ENCODE results near the gene ZNF316. TPM values are rescaled to one million over a fixed set of nuclear protein-coding genes. Genes with fewer than 3 reads are reported as not detected.

The ZNF316 gene
- total RNA-seq, 2 experiments from 2014 or later: 18.1 to 37.5 TPM

DNA sequence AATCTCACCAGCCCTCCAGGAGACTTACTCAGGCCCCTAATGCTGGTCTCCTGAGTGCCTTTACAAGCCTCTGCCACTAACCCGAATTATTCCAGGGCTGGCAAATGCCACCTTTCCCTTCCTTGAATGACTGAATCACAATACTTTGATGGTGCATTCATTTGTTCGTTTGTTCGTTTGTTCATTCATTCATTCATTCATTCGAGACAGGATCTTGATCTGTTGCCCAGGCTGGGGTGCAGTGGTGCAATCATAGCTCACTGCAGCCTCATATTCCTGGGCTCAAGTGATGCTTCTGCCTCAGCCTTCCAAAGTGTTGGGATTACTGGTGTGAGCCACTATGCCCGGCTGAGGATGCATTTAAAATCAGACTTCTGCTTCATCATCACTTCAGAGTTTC is 63.7 kb downstream of the ZNF316 start:
- CTCF ChIA-PET (ENCODE audit: unreplicated experiment): no interaction called here
- Histone ChIP-seq H3K4me2 (ENCODE audit: low read length) (no peak overlapping the region), H3K4me3 (ENCODE audit: low read depth, low read length, poor library complexity, severe bottlenecking) (no peak overlapping the region), H4K20me1 (ENCODE audit: insufficient read depth, low read length) (0 out of 2 replicates have a peak, but pooled peaks cover 7% of the 10 kb centered on the region), H2AFZ (ENCODE audit: low read length) (no peak overlapping the region), H3K9me3 (ENCODE audit: low read length) (no peaks in the 10 kb centered on the region), H3K36me3 (ENCODE audit: insufficient read depth, low read length) (peaks cover 89% of the 10 kb centered on the region), H3K27ac (ENCODE audit: low read depth, low read length, poor library complexity, severe bottlenecking) (no peak overlapping the region), H3K79me2 (ENCODE audit: insufficient read depth, low read depth, low read length) (peaks cover 51% of the 10 kb centered on the region), H3K4me1 (ENCODE audit: insufficient read depth, low read length, poor library complexity, severe bottlenecking) (peaks cover 15% of the 10 kb centered on the region), H3K9me2 (ENCODE audit: insufficient read depth, low read length) (no peaks in the 10 kb centered on the region)
- no TSS peak for BruUV-seq (replicated peaks)
- POLR2A ChIA-PET: interaction anchor here (0.6 kb wide), 1 partner anchor 1684 kb away, joined by 3 read pairs; no protein-coding TSS in a partner anchor
- no peak for DNase-seq (ENCODE audit: low spot score)
- intact Hi-C loops (cut with micrococcal nuclease; ENCODE audit: unreplicated experiment): no loop called here
- TF ChIP-seq, protein P1, sequence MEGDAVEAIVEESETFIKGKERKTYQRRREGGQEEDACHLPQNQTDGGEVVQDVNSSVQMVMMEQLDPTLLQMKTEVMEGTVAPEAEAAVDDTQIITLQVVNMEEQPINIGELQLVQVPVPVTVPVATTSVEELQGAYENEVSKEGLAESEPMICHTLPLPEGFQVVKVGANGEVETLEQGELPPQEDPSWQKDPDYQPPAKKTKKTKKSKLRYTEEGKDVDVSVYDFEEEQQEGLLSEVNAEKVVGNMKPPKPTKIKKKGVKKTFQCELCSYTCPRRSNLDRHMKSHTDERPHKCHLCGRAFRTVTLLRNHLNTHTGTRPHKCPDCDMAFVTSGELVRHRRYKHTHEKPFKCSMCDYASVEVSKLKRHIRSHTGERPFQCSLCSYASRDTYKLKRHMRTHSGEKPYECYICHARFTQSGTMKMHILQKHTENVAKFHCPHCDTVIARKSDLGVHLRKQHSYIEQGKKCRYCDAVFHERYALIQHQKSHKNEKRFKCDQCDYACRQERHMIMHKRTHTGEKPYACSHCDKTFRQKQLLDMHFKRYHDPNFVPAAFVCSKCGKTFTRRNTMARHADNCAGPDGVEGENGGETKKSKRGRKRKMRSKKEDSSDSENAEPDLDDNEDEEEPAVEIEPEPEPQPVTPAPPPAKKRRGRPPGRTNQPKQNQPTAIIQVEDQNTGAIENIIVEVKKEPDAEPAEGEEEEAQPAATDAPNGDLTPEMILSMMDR (conservative IDR thresholded peaks at IDR 0.05; ENCODE audit: low read length): no peak
- no peak for TF ChIP-seq EZH2phosphoT487 (IDR thresholded peaks at IDR 0.05; ENCODE audit: borderline replicate concordance, low read depth, low read length)

DNA sequence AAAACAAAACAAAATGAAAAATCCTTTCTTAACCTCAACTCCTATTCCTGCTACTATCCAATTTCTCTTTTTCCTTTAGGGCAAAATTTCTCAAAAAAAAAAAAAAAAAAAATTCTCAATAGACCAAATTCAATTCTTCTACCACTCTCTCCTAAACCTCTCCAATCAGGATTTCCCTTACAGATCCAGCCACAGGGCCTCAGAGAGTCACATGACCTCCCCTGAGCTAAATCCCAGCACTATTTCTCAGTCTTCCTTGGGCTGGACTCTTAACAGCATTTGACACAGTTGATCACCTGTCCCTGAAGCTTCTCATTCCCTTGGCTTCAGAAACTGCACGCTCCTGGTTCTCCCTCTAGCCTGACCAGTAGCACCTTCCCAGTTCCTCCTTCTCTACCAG is 64.7 kb downstream of the ZNF316 start:
- CTCF ChIA-PET (ENCODE audit: unreplicated experiment): no interaction called here
- intact Hi-C loops (cut with micrococcal nuclease; ENCODE audit: unreplicated experiment): no loop called here
- Histone ChIP-seq H3K4me1 (ENCODE audit: insufficient read depth, low read length, poor library complexity, severe bottlenecking) (peaks cover 16% of the 10 kb centered on the region), H3K9me2 (ENCODE audit: insufficient read depth, low read length) (no peaks in the 10 kb centered on the region), H4K20me1 (ENCODE audit: insufficient read depth, low read length) (0 out of 2 replicates have a peak, but pooled peaks cover 8% of the 10 kb centered on the region), H3K9me3 (ENCODE audit: low read length) (no peaks in the 10 kb centered on the region), H3K27ac (ENCODE audit: low read depth, low read length, poor library complexity, severe bottlenecking) (no peak overlapping the region), H3K36me3 (ENCODE audit: insufficient read depth, low read length) (peaks cover 79% of the 10 kb centered on the region), H3K79me2 (ENCODE audit: insufficient read depth, low read depth, low read length) (peaks cover 60% of the 10 kb centered on the region), H2AFZ (ENCODE audit: low read length) (no peak overlapping the region), H3K4me2 (ENCODE audit: low read length) (no peak overlapping the region), H3K4me3 (ENCODE audit: low read depth, low read length, poor library complexity, severe bottlenecking) (no peak overlapping the region)
- no peak for DNase-seq (ENCODE audit: low spot score)
- POLR2A ChIA-PET: no interaction called here
- BruUV-seq (replicated peaks): no TSS peak
- TF ChIP-seq, protein P1 (conservative IDR thresholded peaks at IDR 0.05; ENCODE audit: low read length): no peak
- TF ChIP-seq EZH2phosphoT487 (IDR thresholded peaks at IDR 0.05; ENCODE audit: borderline replicate concordance, low read depth, low read length): no peak

Other genes starting within 250 kb of the ZNF316 start
- 12.4 and 17.5 TPM in 2 replicates for gene DAGLB, start 189.4 kb upstream of the ZNF316 start, total RNA-seq (2014; rRNA removed; shearing (Covaris generic))
- 19.5 and 24.8 TPM in 2 replicates for gene DAGLB, start 189.4 kb upstream of the ZNF316 start, total RNA-seq (2022)
- 23.6 and 30.2 TPM in 2 replicates for gene KDELR2, start 153.2 kb upstream of the ZNF316 start, total RNA-seq (2014; rRNA removed; shearing (Covaris generic))
- gene KDELR2, start 153.2 kb upstream of the ZNF316 start, total RNA-seq (2022): 62.1 and 63.4 TPM in 2 replicates
- gene GRID2IP, start 85.9 kb upstream of the ZNF316 start, total RNA-seq (2014; rRNA removed; shearing (Covaris generic)): 0.16 and 0.23 TPM in 2 replicates
- gene GRID2IP, start 85.9 kb upstream of the ZNF316 start, total RNA-seq (2022): 0.32 and 0.41 TPM in 2 replicates
- gene ZDHHC4, start 59.9 kb upstream of the ZNF316 start, total RNA-seq (2014; rRNA removed; shearing (Covaris generic)): 60.7 and 76.4 TPM in 2 replicates
- 92.7 and 110 TPM in 2 replicates for gene ZDHHC4, start 59.9 kb upstream of the ZNF316 start, total RNA-seq (2022)
- gene INTS15, start 47.3 kb upstream of the ZNF316 start, total RNA-seq (2014; rRNA removed; shearing (Covaris generic)): 27.2 and 33.0 TPM in 2 replicates
- 38.8 and 40.9 TPM in 2 replicates for gene INTS15, start 47.3 kb upstream of the ZNF316 start, total RNA-seq (2022)
- gene ZNF853, start 21.7 kb upstream of the ZNF316 start, total RNA-seq (2014; rRNA removed; shearing (Covaris generic)): 0.60 and 0.77 TPM in 2 replicates
- gene ZNF853, start 21.7 kb upstream of the ZNF316 start, total RNA-seq (2022): 0.48 and 0.55 TPM in 2 replicates
- gene ZNF12, start 69.6 kb downstream of the ZNF316 start, total RNA-seq (2014; rRNA removed; shearing (Covaris generic)): 15.4 and 16.7 TPM in 2 replicates
- 25.3 and 27.1 TPM in 2 replicates for gene ZNF12, start 69.6 kb downstream of the ZNF316 start, total RNA-seq (2022)
- gene RSPH10B2, start 116.8 kb downstream of the ZNF316 start, total RNA-seq (2014; rRNA removed; shearing (Covaris generic)): 0.76 TPM in 1 of 2 replicates, not detected in the other
- gene RSPH10B2, start 116.8 kb downstream of the ZNF316 start, total RNA-seq (2022): 1.3 TPM in 1 of 2 replicates, not detected in the other
- gene CCZ1B, start 189.0 kb downstream of the ZNF316 start, total RNA-seq (2014; rRNA removed; shearing (Covaris generic)): 20.7 and 32.5 TPM in 2 replicates
- gene CCZ1B, start 189.0 kb downstream of the ZNF316 start, total RNA-seq (2022): 52.0 and 56.3 TPM in 2 replicates